ENCODE results near the gene ZNF414.

- TF ChIP-seq STAT1 (IDR thresholded peaks at IDR 0.05; ENCODE audit: unreplicated experiment) (no peak), POLR2AphosphoS5 (IDR thresholded peaks at IDR 0.05; ENCODE audit: low read depth) (no peak), CTCF (conservative IDR thresholded peaks at IDR 0.05; ENCODE audit: low read depth in 2 of 2) (no peak), EZH2 (IDR thresholded peaks at IDR 0.05; ENCODE audit: low read depth, unreplicated experiment) (no peak), EZH2phosphoT487 (IDR thresholded peaks at IDR 0.05; ENCODE audit: unreplicated experiment) (no peak), ZNF114 (CRISPR knock-in tag; IDR thresholded peaks at IDR 0.05) (no peak), REST (IDR thresholded peaks at IDR 0.05; ENCODE audit: unreplicated experiment) (no peak), CREB1 (CRISPR knock-in tag; IDR thresholded peaks at IDR 0.05; ENCODE audit: low read depth) (no peak), JUNB (IDR thresholded peaks at IDR 0.05; ENCODE audit: unreplicated experiment) (no peak), ZNF462 (CRISPR knock-in tag; IDR thresholded peaks at IDR 0.05) (no peak), ETS1 (IDR thresholded peaks at IDR 0.05) (no peak)
Observed at GRCh38 chr19:8528500-8528899, 14.5 kb upstream of the ZNF414 start.
